Lower lobe of right lung (tissue), 2 donors: ENCODE results near the gene SEMA6C. TPM values are rescaled to one million over a fixed set of nuclear protein-coding genes. Genes with fewer than 3 reads are reported as not detected.

ENCODE experiments used
- ATAC-seq, 2 donors: fragments of 200-7000 bp; cut with Tn5 transposase; one replicate each; pipeline ENCODE4 v1.9.1; 2020 to 2022; ENCODE audit warnings: mild to moderate bottlenecking in 2 of 2, moderate library complexity in 2 of 2
- DNase-seq: peaks from one replicate; pipeline ENCODE4 v3.0.0-alpha.2; 2020
- H3K27ac ChIP-seq: fragments of 200-600 bp; one replicate; pipeline ENCODE4 v1.8.0; 2022
- H3K27me3 ChIP-seq: fragments of 200-600 bp; one replicate; pipeline ENCODE4 v1.8.0; 2022; ENCODE audit warnings: low read depth
- H3K36me3 ChIP-seq: fragments of 200-600 bp; one replicate; pipeline ENCODE4 v1.8.0; 2022; ENCODE audit warnings: mild to moderate bottlenecking
- H3K4me1 ChIP-seq: fragments of 200-600 bp; one replicate; pipeline ENCODE4 v1.8.0; 2022
- H3K4me3 ChIP-seq: fragments of 200-600 bp; one replicate; pipeline ENCODE4 v1.8.0; 2022; ENCODE audit warnings: mild to moderate bottlenecking
- H3K9me3 ChIP-seq: fragments of 200-600 bp; one replicate; pipeline ENCODE4 v1.8.0; 2022
- CTCF ChIP-seq: fragments of 200-600 bp; IDR thresholded peaks from one replicate; pipeline ENCODE4 v1.8.0; 2022; ENCODE audit warnings: antibody characterized with exemption, mild to moderate bottlenecking
- intact Hi-C: fragments of 100-400 bp; cut with DNase I; formaldehyde crosslinking; loops from one replicate; pipeline ENCODE4 v1.11.0; 2022
- total RNA-seq: library from RNA; stranded (reverse); fragmentation: NEBNext Ultra II Directional; extraction: Animal tissue kit (Norgen Biotek cat#: 25700); gene quantifications from one replicate; pipeline ENCODE4 v1.2.1, GENCODE V29; 2021
- donor health status: DM: no; HTN: yes; CAD: no; lungs with severe emphysema.

SEMA6C gene
- total RNA-seq, 1 donor from 2014 or later, result 6.4 TPM

- intact Hi-C loops, result no loop called here
- no peak overlapping the region for H3K27ac ChIP-seq
- no peak for ATAC-seq
Measured at GRCh38 chr1:151124763-151125403, 21.5 kb downstream of the SEMA6C start.

GRCh38 chr1:151113877-151114276 lies 32.6 kb downstream of the SEMA6C start:
- ATAC-seq (no peak), DNase-seq (no peak)
- no peak overlapping the region for H3K4me3 ChIP-seq
- H3K9me3 ChIP-seq, result no peaks in the 10 kb centered on the region
- H3K36me3 ChIP-seq, result peaks cover 24% of the 10 kb centered on the region
- no peak overlapping the region for H3K27ac ChIP-seq
- intact Hi-C loops, result no loop called here
- no peaks in the 10 kb centered on the region for H3K4me1 ChIP-seq
- no peak for TF ChIP-seq CTCF
- H3K27me3 ChIP-seq, result no peaks in the 10 kb centered on the region

More at GRCh38 chr1:151124763-151125403, 21.5 kb downstream of the SEMA6C start:
- H3K27me3 ChIP-seq, result no peaks in the 10 kb centered on the region
- peaks cover 12% of the 10 kb centered on the region for H3K36me3 ChIP-seq
- no peak for TF ChIP-seq CTCF
- H3K9me3 ChIP-seq, result no peaks in the 10 kb centered on the region
- H3K4me3 ChIP-seq, result no peak overlapping the region
- no peak for DNase-seq
- no peaks in the 10 kb centered on the region for H3K4me1 ChIP-seq

DNA sequence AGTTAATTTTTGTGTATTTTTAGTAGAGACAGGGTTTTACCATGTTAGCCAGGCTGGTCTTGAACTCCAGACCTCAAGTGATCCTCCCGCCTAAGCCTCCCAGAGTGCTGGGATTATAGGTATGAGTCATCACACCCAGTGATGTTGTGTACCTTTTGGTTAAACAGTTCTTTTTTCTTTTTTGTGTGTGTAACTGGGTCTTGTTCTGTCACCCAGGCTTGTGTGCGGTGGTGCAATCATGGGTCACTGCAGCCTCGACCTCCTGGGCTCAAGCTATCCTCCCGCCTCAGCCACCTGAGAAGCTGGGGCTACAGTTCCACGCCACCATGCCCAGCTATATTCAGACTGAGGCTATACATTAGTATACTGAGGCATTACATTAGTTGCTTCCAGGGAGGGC lies 38.1 kb downstream of the SEMA6C start:
- intact Hi-C loops, result no loop called here
- no peak overlapping the region for H3K27ac ChIP-seq
- H3K9me3 ChIP-seq, result no peaks in the 10 kb centered on the region
- ATAC-seq (no peak), DNase-seq (no peak)
- no peaks in the 10 kb centered on the region for H3K27me3 ChIP-seq
- no peak for TF ChIP-seq CTCF
- no peaks in the 10 kb centered on the region for H3K4me1 ChIP-seq
- no peak overlapping the region for H3K4me3 ChIP-seq
- H3K36me3 ChIP-seq, result peaks cover 17% of the 10 kb centered on the region

DNA sequence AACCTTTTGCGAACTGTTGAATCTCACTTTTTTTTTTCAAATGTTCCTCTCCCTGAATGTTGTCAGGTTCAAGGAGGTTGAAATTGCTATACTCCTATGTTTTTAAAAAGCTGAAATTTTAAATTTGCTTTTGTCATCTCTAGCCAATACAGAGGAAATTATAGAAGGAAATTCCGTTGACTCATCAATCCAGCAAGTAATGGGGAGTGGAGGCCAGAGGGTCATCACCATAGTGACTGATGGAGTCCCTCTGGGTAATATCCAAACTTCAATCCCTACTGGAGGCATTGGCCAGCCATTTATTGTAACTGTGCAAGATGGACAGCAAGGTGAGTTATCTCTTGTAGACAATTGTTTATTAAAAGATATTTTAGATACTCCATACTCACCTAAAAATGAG lies 39.5 kb downstream of the SEMA6C start:
- DNase-seq, result no peak
- TF ChIP-seq CTCF, result no peak
- intact Hi-C loops, result no loop called here
- H3K9me3 ChIP-seq, result no peaks in the 10 kb centered on the region
- H3K4me1 ChIP-seq, result no peaks in the 10 kb centered on the region
- H3K27me3 ChIP-seq, result no peaks in the 10 kb centered on the region
- H3K36me3 ChIP-seq, result peaks cover 17% of the 10 kb centered on the region
- no peak overlapping the region for H3K27ac ChIP-seq
- no peak for ATAC-seq
- no peak overlapping the region for H3K4me3 ChIP-seq

DNA sequence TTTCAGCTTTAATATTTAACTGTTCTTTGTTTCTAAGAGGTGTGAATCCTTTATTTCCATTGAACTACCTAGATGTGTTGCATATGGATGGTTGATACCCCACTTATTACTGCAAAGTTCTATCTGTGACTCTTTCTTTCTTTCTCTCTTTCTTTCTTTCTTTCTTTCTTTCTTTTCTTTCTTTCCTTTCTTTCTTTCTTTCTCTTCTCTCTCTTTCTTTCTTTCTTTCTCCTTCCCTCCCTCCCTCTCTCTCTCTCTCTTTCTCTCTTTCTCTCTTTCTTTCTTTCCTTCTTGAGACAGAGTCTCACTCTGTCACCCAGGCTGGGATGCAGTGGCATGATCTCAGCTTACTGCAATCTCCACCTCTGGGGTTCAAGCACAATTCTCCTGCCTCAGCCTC lies 41.8 kb downstream of the SEMA6C start:
- Histone ChIP-seq H3K27me3 (no peaks in the 10 kb centered on the region), H3K4me3 (no peak overlapping the region), H3K36me3 (peaks cover 17% of the 10 kb centered on the region), H3K27ac (no peak overlapping the region), H3K4me1 (no peaks in the 10 kb centered on the region), H3K9me3 (no peaks in the 10 kb centered on the region)
- DNase-seq (no peak), ATAC-seq (no peak)
- intact Hi-C loops, result no loop called here
- no peak for TF ChIP-seq CTCF
